SHP77 (cell line): Measurements from ENCODE around the gene GPC5.

Source experiments
- DNase-seq, 2 experiments: peaks; one replicate each; lab custom pipeline; 2025; lab: John Stamatoyannopoulos, UW

Gene GPC5

GRCh38 chr13:91539286-91540157 is 141.1 kb downstream of the GPC5 start:
- no peak for DNase-seq

GRCh38 chr13:91540158-91540736 is 141.8 kb downstream of the GPC5 start:
- DNase-seq: no peak

DNA sequence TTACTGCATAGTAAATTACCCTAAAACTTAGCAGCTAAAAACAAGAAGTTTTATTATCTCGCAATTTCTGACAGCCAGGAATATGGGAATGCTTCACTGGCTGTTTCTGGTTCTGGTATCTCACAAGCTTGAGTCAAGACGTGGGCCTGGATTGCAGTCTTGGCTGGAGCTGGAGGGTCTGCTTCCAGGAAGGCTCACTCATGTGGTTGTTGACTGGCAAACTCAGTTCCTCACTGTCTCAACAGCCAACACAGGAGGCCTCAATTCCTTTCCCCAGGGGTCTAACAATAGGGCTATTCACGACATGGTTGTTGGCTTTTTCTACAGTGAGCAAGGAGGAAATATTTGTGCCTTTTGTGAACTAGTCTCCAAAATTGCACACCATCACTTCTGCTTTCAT is 146.3 kb downstream of the GPC5 start:
- no peak for DNase-seq

- DNase-seq: no peak
Measured at GRCh38 chr13:91546900-91547299, 148.5 kb downstream of the GPC5 start.

- DNase-seq: no peak
Measured at GRCh38 chr13:91553584-91553983, 155.2 kb downstream of the GPC5 start.

DNA sequence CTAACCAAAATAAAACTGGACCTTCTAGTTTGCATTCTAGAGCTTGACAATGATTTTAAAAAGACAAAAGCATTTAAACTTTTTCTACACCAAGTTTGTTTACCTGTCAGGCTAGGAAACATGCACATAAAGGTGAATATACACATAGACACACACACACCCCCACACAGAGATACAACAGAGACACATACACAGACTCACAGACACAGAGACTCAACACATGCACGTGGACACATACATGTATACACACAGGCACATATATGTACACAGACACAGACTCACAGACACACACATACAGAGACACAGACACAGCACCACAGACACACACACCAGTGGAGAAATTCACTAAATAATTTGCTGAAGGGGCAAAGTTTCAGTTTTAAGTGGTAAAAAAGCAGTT is 155.7 kb downstream of the GPC5 start:
- no peak for DNase-seq

- DNase-seq: no peak
Measured at GRCh38 chr13:91557328-91558090, 159.1 kb downstream of the GPC5 start.

GRCh38 chr13:91563799-91564198 is 165.4 kb downstream of the GPC5 start:
- no peak for DNase-seq

DNA sequence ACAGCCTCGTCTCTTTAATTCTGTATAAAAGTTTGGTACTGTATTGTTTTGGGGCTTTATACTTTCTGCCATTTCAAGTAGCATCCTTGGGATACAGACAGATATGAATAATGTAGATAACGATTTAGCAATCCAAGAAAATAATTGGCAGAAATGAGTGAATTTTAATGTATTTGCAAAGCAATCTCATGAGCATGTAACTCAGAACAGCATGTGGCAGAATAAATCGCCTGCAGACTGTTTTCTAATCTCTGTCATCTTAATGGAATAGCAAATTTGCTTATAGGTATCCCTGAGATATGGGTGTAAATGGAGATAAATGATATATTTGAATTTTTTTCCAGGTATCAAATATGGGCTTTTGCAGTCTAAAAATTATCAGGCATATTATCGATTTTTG is 166.0 kb downstream of the GPC5 start:
- no peak for DNase-seq

DNA sequence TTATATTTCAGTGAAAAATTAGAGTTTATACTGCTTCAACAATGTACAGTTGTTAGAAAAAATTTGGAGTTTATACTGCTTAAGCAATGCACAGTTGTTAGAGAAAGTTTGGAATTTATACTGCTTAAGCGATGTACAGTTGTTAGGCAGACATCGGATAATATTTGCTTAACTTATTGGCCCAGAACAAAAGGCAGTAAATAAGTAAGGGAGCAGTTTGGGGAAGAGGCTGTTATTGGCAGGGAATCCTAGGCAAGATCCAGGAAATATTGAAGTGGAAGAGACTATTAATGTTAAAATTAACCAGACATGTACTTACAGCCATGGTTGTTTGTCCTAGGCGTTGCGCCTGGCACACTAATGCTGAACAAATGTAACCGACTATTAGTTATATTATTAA is 166.9 kb downstream of the GPC5 start:
- no peak for DNase-seq

- DNase-seq: no peak
Measured at GRCh38 chr13:91567485-91568207, 169.2 kb downstream of the GPC5 start.

DNA sequence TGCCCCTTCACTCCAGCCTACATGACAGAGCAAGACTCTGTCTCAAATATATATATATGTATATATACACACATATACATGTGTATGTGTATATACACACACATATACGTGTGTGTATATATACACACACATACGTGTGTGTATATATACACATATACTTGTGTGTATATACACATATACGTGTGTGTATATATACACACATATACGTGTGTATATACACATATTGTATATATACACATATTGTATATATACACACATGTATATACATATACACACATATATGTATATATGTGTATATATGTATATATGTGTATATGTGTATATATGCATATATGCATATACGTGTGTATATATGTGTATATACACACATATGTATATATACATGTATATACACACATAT is 173.3 kb downstream of the GPC5 start:
- no peak for DNase-seq

DNA sequence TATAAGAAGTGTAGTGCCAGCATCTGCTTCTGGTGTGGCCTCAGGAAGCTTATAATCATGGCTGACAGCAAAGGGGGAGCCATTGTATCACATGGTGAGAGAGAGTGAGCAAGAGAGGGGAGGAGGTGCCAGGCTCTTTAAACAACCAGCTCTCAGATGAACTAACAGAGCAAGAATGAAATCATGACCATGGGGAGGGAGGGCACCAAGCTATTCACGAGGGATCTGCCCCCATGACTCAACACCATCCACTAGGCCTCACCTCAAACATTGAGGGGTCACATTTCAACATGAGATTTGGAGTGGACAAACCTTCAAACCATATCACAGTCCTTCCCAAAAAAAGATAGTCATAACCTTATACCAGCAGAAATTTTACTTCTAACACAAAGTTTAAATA is 174.0 kb downstream of the GPC5 start:
- DNase-seq: no peak

- DNase-seq: no peak
Measured at GRCh38 chr13:91572944-91573598, 174.7 kb downstream of the GPC5 start.

- DNase-seq: no peak
Measured at GRCh38 chr13:91574766-91575165, 176.3 kb downstream of the GPC5 start.

DNA sequence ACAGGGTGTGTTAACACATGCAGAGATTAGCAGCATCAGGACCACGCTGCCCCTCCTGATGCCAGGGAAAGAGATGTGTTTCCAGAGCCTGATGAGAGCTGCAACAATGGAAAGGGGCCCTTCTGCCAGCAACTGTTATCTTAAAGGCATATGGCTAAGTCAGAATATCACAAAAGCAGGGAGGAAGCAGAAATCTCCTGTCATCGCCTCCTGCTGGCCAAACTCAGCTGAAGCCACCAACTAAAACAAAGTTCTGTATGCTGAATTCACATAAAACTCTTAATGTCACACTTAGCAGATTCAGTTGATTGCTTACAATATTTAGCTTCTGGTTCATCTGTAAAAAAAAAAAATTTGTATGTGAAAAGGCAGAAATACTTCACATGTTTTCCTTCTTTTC is 178.2 kb downstream of the GPC5 start:
- DNase-seq: no peak

DNA sequence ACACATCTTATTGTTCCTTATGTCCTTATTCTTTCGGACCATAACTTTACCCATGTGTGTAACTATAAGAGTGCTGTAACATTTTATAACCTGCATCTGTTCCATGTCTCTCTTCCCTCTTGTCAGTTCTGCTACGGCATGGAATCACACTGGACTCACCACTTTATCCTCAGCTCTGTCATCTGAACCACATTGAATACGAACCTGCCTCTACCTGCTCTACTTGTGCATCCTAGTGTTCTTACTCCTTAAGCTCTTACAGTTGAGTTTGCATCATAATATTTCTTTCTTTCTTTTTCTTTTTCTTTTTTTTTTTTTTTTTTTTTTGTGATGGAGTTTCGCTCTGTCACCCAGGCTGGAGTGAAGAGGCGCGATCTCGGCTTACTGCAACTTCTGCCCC is 180.9 kb downstream of the GPC5 start:
- no peak for DNase-seq

- DNase-seq: no peak
Measured at GRCh38 chr13:91580749-91581148, 182.3 kb downstream of the GPC5 start.

DNA sequence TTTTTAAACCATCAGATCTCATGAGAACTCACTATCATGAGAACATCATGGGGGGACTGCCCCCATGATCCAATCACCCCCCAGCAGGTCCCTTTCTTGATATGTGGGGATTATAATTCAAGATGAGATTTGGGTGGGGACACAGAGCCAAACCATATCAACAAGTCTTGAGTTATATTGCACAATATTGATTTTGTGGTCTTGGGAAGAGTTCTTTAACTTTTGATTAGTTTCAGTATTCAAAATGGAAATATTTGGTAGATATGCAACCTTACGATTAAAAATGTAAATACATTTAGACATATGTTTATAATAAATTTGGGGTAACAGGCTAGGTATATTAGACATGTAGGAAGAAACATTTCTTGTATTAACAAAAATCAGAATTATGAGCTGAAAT is 188.2 kb downstream of the GPC5 start:
- DNase-seq: no peak

GRCh38 chr13:91588541-91588940 is 190.1 kb downstream of the GPC5 start:
- DNase-seq: no peak

DNA sequence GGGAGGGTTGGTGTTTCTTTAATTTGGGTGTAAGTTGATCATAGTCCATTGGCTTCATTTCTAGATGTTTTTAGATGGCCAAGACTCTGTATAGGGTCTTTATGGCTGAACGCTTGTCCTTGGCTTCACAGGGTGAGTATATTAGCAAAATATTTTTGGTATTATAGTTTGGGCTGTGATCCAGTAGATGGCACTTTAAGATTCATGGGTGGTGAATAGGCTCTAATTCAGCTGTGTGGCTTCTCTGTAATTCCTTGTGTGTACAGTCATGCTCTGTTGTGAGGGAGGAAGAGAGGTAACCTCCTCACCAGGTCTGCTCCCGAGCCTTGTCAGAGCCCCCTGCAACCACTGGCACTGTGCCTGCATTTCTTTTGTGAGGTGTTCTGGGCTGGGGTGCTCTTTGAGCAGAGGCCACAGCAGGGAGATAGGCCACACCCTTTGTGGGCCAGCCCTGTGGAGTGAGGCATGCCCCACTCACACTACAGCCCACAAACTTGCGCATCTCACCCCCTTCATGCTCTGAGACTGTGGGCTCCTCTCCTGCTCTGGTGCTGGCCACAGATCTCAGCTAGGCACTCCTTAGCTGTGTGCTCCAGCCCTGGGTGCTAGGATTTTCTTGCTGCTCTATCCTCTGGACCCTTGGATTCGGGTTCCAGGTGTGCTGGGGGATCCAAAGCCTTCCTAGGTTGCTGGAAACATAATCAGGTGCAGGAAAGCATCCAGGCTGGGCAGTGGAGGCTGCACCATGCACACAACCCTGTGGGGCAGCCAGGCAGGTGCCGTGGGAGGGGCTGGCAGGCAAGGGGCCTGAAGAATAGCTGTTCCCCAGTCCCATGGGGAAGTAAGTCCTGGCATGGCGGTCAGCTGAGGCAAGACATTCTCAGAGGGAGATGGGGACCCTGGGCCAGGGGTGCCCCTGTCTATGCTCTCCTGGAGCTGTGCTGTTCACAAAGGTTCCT is 193.9 kb downstream of the GPC5 start:
- no peak for DNase-seq
